ENCODE data around the gene PROK1.
"Not testable (repeated sequence)": the region's sequence is repeated elsewhere in the genome, so short reads cannot be mapped to it uniquely, and the experiment has no call there.

The PROK1 gene

GRCh38 chr1:110434946-110435345 is 16.0 kb upstream of the PROK1 start:
- DNase-seq, result no peak

GRCh38 chr1:110436635-110437034 is 14.3 kb upstream of the PROK1 start:
- no peak for DNase-seq

GRCh38 chr1:110437645-110438299 is 13.2 kb upstream of the PROK1 start:
- not testable (repeated sequence) for DNase-seq

GRCh38 chr1:110438893-110439292 is 12.1 kb upstream of the PROK1 start:
- no peak for DNase-seq

GRCh38 chr1:110439873-110440272 is 11.1 kb upstream of the PROK1 start:
- DNase-seq, result not testable (repeated sequence)

- DNase-seq, result no peak
Measured at GRCh38 chr1:110440877-110441276, 10.1 kb upstream of the PROK1 start.

GRCh38 chr1:110441888-110442287 is 9.1 kb upstream of the PROK1 start:
- DNase-seq, result no peak

GRCh38 chr1:110443451-110443850 is 7.5 kb upstream of the PROK1 start:
- no peak for DNase-seq

- no peak for DNase-seq
Measured at GRCh38 chr1:110444561-110444960, 6.4 kb upstream of the PROK1 start.

GRCh38 chr1:110449661-110450651 is 993 bp upstream of the PROK1 start:
- no peak for DNase-seq

- DNase-seq, result no peak
Measured at GRCh38 chr1:110452330-110452729, 1.4 kb downstream of the PROK1 start.

- no peak for DNase-seq
Measured at GRCh38 chr1:110453829-110454228, 2.9 kb downstream of the PROK1 start.

GRCh38 chr1:110454328-110454727 is 3.4 kb downstream of the PROK1 start:
- no peak for DNase-seq

GRCh38 chr1:110455151-110455550 is 4.2 kb downstream of the PROK1 start:
- DNase-seq, result no peak

- no peak for DNase-seq
Measured at GRCh38 chr1:110457206-110457605, 6.3 kb downstream of the PROK1 start.

- DNase-seq, result peak; percentile 78
Measured at GRCh38 chr1:110460253-110461220, 9.6 kb downstream of the PROK1 start.

GRCh38 chr1:110462093-110462492 is 11.1 kb downstream of the PROK1 start:
- no peak for DNase-seq

GRCh38 chr1:110462964-110463363 is 12.0 kb downstream of the PROK1 start:
- no peak for DNase-seq

GRCh38 chr1:110463725-110464124 is 12.8 kb downstream of the PROK1 start:
- no peak for DNase-seq

- no peak for DNase-seq
Measured at GRCh38 chr1:110464340-110464739, 13.4 kb downstream of the PROK1 start.

- no peak for DNase-seq
Measured at GRCh38 chr1:110465038-110465813, 14.3 kb downstream of the PROK1 start.

- DNase-seq, result no peak
Measured at GRCh38 chr1:110465814-110466380, 14.9 kb downstream of the PROK1 start.

Data from effector CD8-positive, alpha-beta T cell (primary cell).